ENCODE results near the gene CEP55.

DNA sequence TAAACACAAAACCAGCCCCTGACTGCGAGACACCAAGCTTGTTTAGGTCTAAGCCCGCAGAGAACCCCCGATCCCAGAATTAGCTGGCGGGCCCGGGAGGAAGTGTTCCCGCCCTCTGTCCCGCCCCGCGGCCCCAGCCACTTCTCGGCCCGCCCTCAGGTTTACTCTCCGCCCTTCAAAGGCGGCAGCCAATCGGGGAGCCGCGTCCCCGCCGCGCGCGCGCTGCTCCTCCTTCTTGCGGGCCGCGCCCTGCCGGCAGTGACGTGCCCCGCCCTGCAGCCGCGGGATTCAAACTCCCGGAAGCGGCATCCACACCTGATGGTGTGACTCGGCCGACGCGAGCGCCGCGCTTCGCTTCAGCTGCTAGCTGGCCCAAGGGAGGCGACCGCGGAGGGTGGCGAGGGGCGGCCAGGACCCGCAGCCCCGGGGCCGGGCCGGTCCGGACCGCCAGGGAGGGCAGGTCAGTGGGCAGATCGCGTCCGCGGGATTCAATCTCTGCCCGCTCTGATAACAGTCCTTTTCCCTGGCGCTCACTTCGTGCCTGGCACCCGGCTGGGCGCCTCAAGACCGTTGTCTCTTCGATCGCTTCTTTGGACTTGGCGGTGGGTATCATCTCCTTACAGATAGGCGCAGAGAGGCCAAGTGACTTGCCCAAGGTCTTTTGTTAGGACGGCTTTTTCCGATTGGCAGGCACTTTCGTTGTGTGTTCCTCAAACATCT is at the start of gene CEP55:
- TF ChIP-seq, protein P1, sequence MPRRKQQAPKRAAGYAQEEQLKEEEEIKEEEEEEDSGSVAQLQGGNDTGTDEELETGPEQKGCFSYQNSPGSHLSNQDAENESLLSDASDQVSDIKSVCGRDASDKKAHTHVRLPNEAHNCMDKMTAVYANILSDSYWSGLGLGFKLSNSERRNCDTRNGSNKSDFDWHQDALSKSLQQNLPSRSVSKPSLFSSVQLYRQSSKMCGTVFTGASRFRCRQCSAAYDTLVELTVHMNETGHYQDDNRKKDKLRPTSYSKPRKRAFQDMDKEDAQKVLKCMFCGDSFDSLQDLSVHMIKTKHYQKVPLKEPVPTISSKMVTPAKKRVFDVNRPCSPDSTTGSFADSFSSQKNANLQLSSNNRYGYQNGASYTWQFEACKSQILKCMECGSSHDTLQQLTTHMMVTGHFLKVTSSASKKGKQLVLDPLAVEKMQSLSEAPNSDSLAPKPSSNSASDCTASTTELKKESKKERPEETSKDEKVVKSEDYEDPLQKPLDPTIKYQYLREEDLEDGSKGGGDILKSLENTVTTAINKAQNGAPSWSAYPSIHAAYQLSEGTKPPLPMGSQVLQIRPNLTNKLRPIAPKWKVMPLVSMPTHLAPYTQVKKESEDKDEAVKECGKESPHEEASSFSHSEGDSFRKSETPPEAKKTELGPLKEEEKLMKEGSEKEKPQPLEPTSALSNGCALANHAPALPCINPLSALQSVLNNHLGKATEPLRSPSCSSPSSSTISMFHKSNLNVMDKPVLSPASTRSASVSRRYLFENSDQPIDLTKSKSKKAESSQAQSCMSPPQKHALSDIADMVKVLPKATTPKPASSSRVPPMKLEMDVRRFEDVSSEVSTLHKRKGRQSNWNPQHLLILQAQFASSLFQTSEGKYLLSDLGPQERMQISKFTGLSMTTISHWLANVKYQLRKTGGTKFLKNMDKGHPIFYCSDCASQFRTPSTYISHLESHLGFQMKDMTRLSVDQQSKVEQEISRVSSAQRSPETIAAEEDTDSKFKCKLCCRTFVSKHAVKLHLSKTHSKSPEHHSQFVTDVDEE (CRISPR knock-in tag; IDR thresholded peaks at IDR 0.05), result no peak
- TF ChIP-seq, protein P2, sequence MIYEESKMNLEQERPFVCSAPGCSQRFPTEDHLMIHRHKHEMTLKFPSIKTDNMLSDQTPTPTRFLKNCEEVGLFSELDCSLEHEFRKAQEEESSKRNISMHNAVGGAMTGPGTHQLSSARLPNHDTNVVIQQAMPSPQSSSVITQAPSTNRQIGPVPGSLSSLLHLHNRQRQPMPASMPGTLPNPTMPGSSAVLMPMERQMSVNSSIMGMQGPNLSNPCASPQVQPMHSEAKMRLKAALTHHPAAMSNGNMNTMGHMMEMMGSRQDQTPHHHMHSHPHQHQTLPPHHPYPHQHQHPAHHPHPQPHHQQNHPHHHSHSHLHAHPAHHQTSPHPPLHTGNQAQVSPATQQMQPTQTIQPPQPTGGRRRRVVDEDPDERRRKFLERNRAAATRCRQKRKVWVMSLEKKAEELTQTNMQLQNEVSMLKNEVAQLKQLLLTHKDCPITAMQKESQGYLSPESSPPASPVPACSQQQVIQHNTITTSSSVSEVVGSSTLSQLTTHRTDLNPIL (CRISPR knock-in tag; IDR thresholded peaks at IDR 0.05; ENCODE audit: low read depth), result no peak
- TF ChIP-seq ARNTL (CRISPR knock-in tag; IDR thresholded peaks at IDR 0.05; ENCODE audit: borderline replicate concordance, low read depth), result no peak
- TF ChIP-seq, protein P3, sequence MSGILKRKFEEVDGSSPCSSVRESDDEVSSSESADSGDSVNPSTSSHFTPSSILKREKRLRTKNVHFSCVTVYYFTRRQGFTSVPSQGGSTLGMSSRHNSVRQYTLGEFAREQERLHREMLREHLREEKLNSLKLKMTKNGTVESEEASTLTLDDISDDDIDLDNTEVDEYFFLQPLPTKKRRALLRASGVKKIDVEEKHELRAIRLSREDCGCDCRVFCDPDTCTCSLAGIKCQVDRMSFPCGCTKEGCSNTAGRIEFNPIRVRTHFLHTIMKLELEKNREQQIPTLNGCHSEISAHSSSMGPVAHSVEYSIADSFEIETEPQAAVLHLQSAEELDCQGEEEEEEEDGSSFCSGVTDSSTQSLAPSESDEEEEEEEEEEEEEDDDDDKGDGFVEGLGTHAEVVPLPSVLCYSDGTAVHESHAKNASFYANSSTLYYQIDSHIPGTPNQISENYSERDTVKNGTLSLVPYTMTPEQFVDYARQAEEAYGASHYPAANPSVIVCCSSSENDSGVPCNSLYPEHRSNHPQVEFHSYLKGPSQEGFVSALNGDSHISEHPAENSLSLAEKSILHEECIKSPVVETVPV (CRISPR knock-in tag; IDR thresholded peaks at IDR 0.05), result no peak
- no peak for TF ChIP-seq PPARA (CRISPR knock-in tag; IDR thresholded peaks at IDR 0.05; ENCODE audit: borderline replicate concordance)

Data from SK-N-SH treated with all-trans-retinoic acid at 6 μM for 48 hours (cell line).